Transverse colon (tissue), 4 donors: ENCODE measurements around the gene PTPRN2.

Experiments
- CTCF ChIP-seq, 5 experiments: fragments of 200-600 bp in 3 of 5; fragments of 450-650 bp in 2 of 5; sonication (generic) in 3 of 5; IDR thresholded peaks; 1 replicate in 2 of 5; 2 replicates in 3 of 5; pipeline ENCODE4 v1.5.1; 2016 to 2017; ENCODE audit warnings: antibody characterized with exemption in 5 of 5, inconsistent platforms in 3 of 5, mild to moderate bottlenecking in 2 of 5, moderate library complexity in 1 of 5
- POLR2AphosphoS5 ChIP-seq, 3 donors: sonication (generic); formaldehyde crosslinking; IDR thresholded peaks; one replicate each; pipeline ENCODE4 v1.6.1; 2016; ENCODE audit warnings: antibody characterized with exemption in 3 of 3

GRCh38 chr7:158512869-158513268, 74.8 kb downstream of the PTPRN2 start:
- TF ChIP-seq POLR2AphosphoS5 (IDR thresholded peaks at IDR 0.05) (no peak), CTCF (IDR thresholded peaks at IDR 0.05) (no peak)
